H9 (cell line): ENCODE results near the gene LTB4R. TPM values are rescaled to one million over a fixed set of nuclear protein-coding genes. Genes with fewer than 3 reads are reported as not detected.

Source experiments
- DNase-seq: peaks from one replicate; pipeline ENCODE4 v3.0.0-alpha.2; 2017
- H2AFZ ChIP-seq: one replicate; pipeline ENCODE4 v1.6.1; 2013; ENCODE audit warnings: mild to moderate bottlenecking, low read length, control low read depth, moderate library complexity
- H2AK5ac ChIP-seq: 2 replicates; pipeline ENCODE4 v1.6.1; 2013; ENCODE audit warnings: low read length, control low read depth, mixed read lengths; ENCODE audit not compliant: insufficient read length
- H2BK120ac ChIP-seq: one replicate; pipeline ENCODE4 v1.6.1; 2013; ENCODE audit warnings: low read depth, mild to moderate bottlenecking, low read length, control low read depth, inconsistent platforms; ENCODE audit not compliant: poor library complexity, severe bottlenecking
- H2BK12ac ChIP-seq: 2 replicates; pipeline ENCODE4 v1.6.1; 2013; ENCODE audit warnings: low read length, control low read depth, mixed read lengths, low read depth; ENCODE audit not compliant: insufficient read length
- H2BK15ac ChIP-seq: 2 replicates; pipeline ENCODE4 v1.6.1; 2013; ENCODE audit warnings: low read depth, low read length, control low read depth
- H2BK20ac ChIP-seq: one replicate; pipeline ENCODE4 v1.6.1; 2013; ENCODE audit warnings: low read depth, mild to moderate bottlenecking, low read length, control low read depth, inconsistent platforms; ENCODE audit not compliant: poor library complexity, severe bottlenecking
- H2BK5ac ChIP-seq: 2 replicates; pipeline ENCODE4 v1.6.1; 2013; ENCODE audit warnings: low read length, control low read depth, mixed read lengths; ENCODE audit not compliant: insufficient read length
- H3K14ac ChIP-seq: 2 replicates; pipeline ENCODE4 v1.6.1; 2013; ENCODE audit warnings: low read length, control low read depth; ENCODE audit not compliant: insufficient read depth
- H3K18ac ChIP-seq: 2 replicates; pipeline ENCODE4 v1.6.1; 2013; ENCODE audit warnings: low read depth, mild to moderate bottlenecking, mixed read lengths, low read length, control low read depth; ENCODE audit not compliant: insufficient read length
- H3K23ac ChIP-seq: 2 replicates; pipeline ENCODE4 v1.6.1; 2013; ENCODE audit warnings: low read length, control low read depth, mixed read lengths, low read depth; ENCODE audit not compliant: insufficient read length
- H3K23me2 ChIP-seq: 2 replicates; pipeline ENCODE4 v1.6.1; 2013; ENCODE audit warnings: low read depth, mild to moderate bottlenecking, mixed read lengths, low read length, control low read depth; ENCODE audit not compliant: insufficient read length, poor library complexity, severe bottlenecking
- H3K27ac ChIP-seq: 2 replicates; pipeline ENCODE4 v1.5.1; 2013; ENCODE audit warnings: low read length, control low read depth, mixed read lengths, low read depth; ENCODE audit not compliant: insufficient read length
- H3K27me3 ChIP-seq: 2 replicates; pipeline ENCODE4 v1.6.1; 2013; ENCODE audit warnings: low read length, control low read depth, inconsistent platforms; ENCODE audit not compliant: insufficient read depth
- H3K4ac ChIP-seq: 2 replicates; pipeline ENCODE4 v1.6.1; 2013; ENCODE audit warnings: low read depth, mild to moderate bottlenecking, control low read depth, inconsistent platforms, low read length, moderate library complexity
- H3K4me1 ChIP-seq: 2 replicates; pipeline ENCODE4 v1.6.1; 2013; ENCODE audit warnings: low read length, control low read depth, inconsistent platforms; ENCODE audit not compliant: insufficient read depth
- H3K4me2 ChIP-seq: 2 replicates; pipeline ENCODE4 v1.6.1; 2013; ENCODE audit warnings: low read length, control low read depth, mixed read lengths; ENCODE audit not compliant: insufficient read length, insufficient read depth
- H3K56ac ChIP-seq: 2 replicates; pipeline ENCODE4 v1.6.1; 2013; ENCODE audit warnings: low read depth, mild to moderate bottlenecking, mixed read lengths, low read length, control low read depth; ENCODE audit not compliant: insufficient read length
- H3K79me1 ChIP-seq: 2 replicates; pipeline ENCODE4 v1.6.1; 2013; ENCODE audit warnings: low read depth, mild to moderate bottlenecking, moderate library complexity, low read length, control low read depth, inconsistent platforms; ENCODE audit not compliant: insufficient read depth, poor library complexity, severe bottlenecking
- H3K79me2 ChIP-seq: 2 replicates; pipeline ENCODE4 v1.6.1; 2013; ENCODE audit warnings: low read length, control low read depth, inconsistent platforms; ENCODE audit not compliant: insufficient read depth
- H3K9ac ChIP-seq: 2 replicates; pipeline ENCODE4 v1.6.1; 2013; ENCODE audit warnings: low read length, control low read depth, mixed read lengths; ENCODE audit not compliant: insufficient read length; ENCODE audit errors: extremely low read depth
- H3K9me3 ChIP-seq: one replicate; pipeline ENCODE4 v1.6.1; 2013; ENCODE audit warnings: low read depth, low read length, inconsistent platforms; ENCODE audit not compliant: control insufficient read depth
- H3T11ph ChIP-seq: one replicate; pipeline ENCODE4 v1.6.1; 2013; ENCODE audit warnings: mild to moderate bottlenecking, low read length, control low read depth, inconsistent platforms
- H4K20me1 ChIP-seq: one replicate; pipeline ENCODE4 v1.6.1; 2013; ENCODE audit not compliant: control insufficient read depth, insufficient read length, insufficient read depth
- H4K5ac ChIP-seq: 2 replicates; pipeline ENCODE4 v1.6.1; 2013; ENCODE audit warnings: low read depth, mild to moderate bottlenecking, mixed read lengths, low read length, control low read depth; ENCODE audit not compliant: insufficient read length
- H4K8ac ChIP-seq: replicated peaks from 2 replicates; pipeline ENCODE4 v1.6.1; 2013; ENCODE audit warnings: low read length, control low read depth, mixed read lengths, low read depth; ENCODE audit not compliant: insufficient read length
- H4K91ac ChIP-seq: 2 replicates; pipeline ENCODE4 v1.6.1; 2013; ENCODE audit warnings: low read depth, mild to moderate bottlenecking, moderate library complexity, mixed read lengths, low read length, control low read depth; ENCODE audit not compliant: insufficient read length
- H3K27ac Mint-ChIP-seq, 3 experiments: 2 replicates in 2 of 3; 3 replicates in 1 of 3; pipeline ENCODE4 v1.8.0; 2020 to 2021; ENCODE audit warnings: mixed read lengths in 3 of 3, mild to moderate bottlenecking in 1 of 3, moderate library complexity in 1 of 3
- H3K27me3 Mint-ChIP-seq: 2 replicates; pipeline ENCODE4 v1.8.0; 2021; ENCODE audit warnings: low read depth, mild to moderate bottlenecking, moderate library complexity, mixed read lengths
- H3K36me3 Mint-ChIP-seq, 3 experiments: 2 replicates in 2 of 3; 3 replicates in 1 of 3; pipeline ENCODE4 v1.8.0; 2020 to 2021; ENCODE audit warnings: low read depth in 3 of 3, mixed read lengths in 3 of 3; ENCODE audit not compliant: insufficient read depth in 1 of 3
- H3K4me1 Mint-ChIP-seq, 2 experiments: 2 replicates each; pipeline ENCODE4 v1.8.0; 2020; ENCODE audit warnings: mixed read lengths in 2 of 2
- H3K4me3 Mint-ChIP-seq, 2 experiments: 2 replicates in 1 of 2; 3 replicates in 1 of 2; pipeline ENCODE4 v1.8.0; 2020 to 2021; ENCODE audit warnings: mild to moderate bottlenecking in 2 of 2, mixed read lengths in 2 of 2, moderate library complexity in 1 of 2
- H3K9me3 Mint-ChIP-seq, 2 experiments: 2 replicates in 1 of 2; 3 replicates in 1 of 2; pipeline ENCODE4 v1.8.0; 2020; ENCODE audit warnings: mild to moderate bottlenecking in 2 of 2, mixed read lengths in 2 of 2, moderate library complexity in 1 of 2
- CTCF ChIP-seq: fragments of 200-600 bp; sonication (generic); conservative IDR thresholded peaks from 3 replicates; pipeline ENCODE4 v1.8.0; 2021; ENCODE audit warnings: antibody characterized with exemption, mild to moderate bottlenecking
- WGBS: extraction: QIAGEN DNeasy Blood & Tissue Kit; methylation state at CpG from one replicate; pipeline ENCODE4 v1.1.7; 2013; ENCODE audit warnings: missing lambda C conversion rate, low lambda C conversion rate, mixed read lengths; ENCODE audit not compliant: insufficient read length; ENCODE audit errors: extremely low coverage; 5-methylcytosine and 5-hydroxymethylcytosine counted together
- total RNA-seq: library from RNA; stranded (reverse); gene quantifications from 2 replicates; pipeline ENCODE4 v1.2.1, GENCODE V29; 2021

The LTB4R gene
- total RNA-seq, 1 experiment from 2014 or later, result 8.9 TPM

GRCh38 chr14:24331731-24332267 is 20.5 kb downstream of the LTB4R start:
- peak; percentile 56 for DNase-seq
- H3T11ph ChIP-seq, result no peak overlapping the region
- peaks cover 33% of the 10 kb centered on the region for H3K27me3 ChIP-seq
- H2BK20ac ChIP-seq, result no peak overlapping the region
- H3K4me1 ChIP-seq, result no peaks in the 10 kb centered on the region; the same call in 1 of the 2 replicates
- H3K23me2 ChIP-seq, result peaks cover 20% of the 10 kb centered on the region
- H3K18ac ChIP-seq, result no peak overlapping the region
- H2BK5ac ChIP-seq, result no peak overlapping the region
- H2BK12ac ChIP-seq, result no peak overlapping the region
- no peak overlapping the region for H2AFZ ChIP-seq
- no peak overlapping the region for H3K14ac ChIP-seq
- WGBS, result no CpG with 5 or more reads among the region's 26 CpGs
- H3K27ac ChIP-seq, result no peak overlapping the region
- peak overlapping the region; percentile 85 for H3K4me2 ChIP-seq
- H3K4ac ChIP-seq, result no peak overlapping the region
- no peak overlapping the region for H4K91ac ChIP-seq
- H3K9me3 Mint-ChIP-seq, result peaks cover 0 to 2% of the 10 kb centered on the region in 2 experiments; a peak in 4 of 5 replicates
- peak overlapping the region; percentile 60 to 91; a peak in 4 of 5 replicates for H3K4me3 Mint-ChIP-seq
- no peak overlapping the region for H4K8ac ChIP-seq
- H3K56ac ChIP-seq, result no peak overlapping the region
- H2AK5ac ChIP-seq, result no peak overlapping the region
- no peak for TF ChIP-seq CTCF
- no peaks in the 10 kb centered on the region for H4K20me1 ChIP-seq
- no peak overlapping the region for H4K5ac ChIP-seq
- peaks cover 90% of the 10 kb centered on the region for H3K27me3 Mint-ChIP-seq
- H3K79me1 ChIP-seq, result no peaks in the 10 kb centered on the region
- H3K36me3 Mint-ChIP-seq, result no peaks in the 10 kb centered on the region; a peak in 1 of 7 replicates
- H2BK15ac ChIP-seq, result no peak overlapping the region
- H3K9ac ChIP-seq, result no peak overlapping the region
- H2BK120ac ChIP-seq, result no peak overlapping the region
- peaks cover 19 to 33% of the 10 kb centered on the region in 2 experiments for H3K4me1 Mint-ChIP-seq
- H3K27ac Mint-ChIP-seq, result no peak overlapping the region
- no peak overlapping the region for H3K23ac ChIP-seq
- no peaks in the 10 kb centered on the region for H3K9me3 ChIP-seq
- H3K79me2 ChIP-seq, result no peaks in the 10 kb centered on the region
